PC-9 (cell line): Measurements from ENCODE around the gene C1QTNF3. TPM values are rescaled to one million over a fixed set of nuclear protein-coding genes. Genes with fewer than 3 reads are reported as not detected.
A peak's percentile ranks its signal among the peaks of the same experiment; 100 is the strongest.

Source experiments
- BruUV-seq: library from RNA; stranded (reverse); fragments of 400-500 nt; replicated peaks from 2 replicates; lab custom pipeline; 2021; lab: Mats Ljungman, UMichigan
- CTCF ChIA-PET: fragments of 300-600 bp; sonication (Branson Sonifier 250); formaldehyde crosslinking; loops from one replicate; lab custom pipeline; 2022; ENCODE audit warnings: antibody characterized with exemption; lab: Charles Lee
- POLR2A ChIA-PET: fragments of 300-600 bp; sonication (Branson Sonifier 250); formaldehyde crosslinking; loops from one replicate; lab custom pipeline; 2022; ENCODE audit warnings: antibody characterized with exemption; ENCODE audit not compliant: unreplicated experiment; lab: Charles Lee
- DNase-seq, 2 experiments: peaks; one replicate each; pipeline versions ENCODE4 v3.0.0 to v3.0.0-alpha.2; 2015 to 2022; ENCODE audit warnings: mixed read lengths in 1 of 2
- H2AFZ ChIP-seq: fragments of 200-600 bp; sonication (generic); 2 replicates; pipeline ENCODE4 v1.8.1; 2017; ENCODE audit warnings: antibody characterized with exemption
- H3F3A ChIP-seq: fragments of 200-600 bp; sonication (generic); 2 replicates; pipeline ENCODE4 v1.8.1; 2017; ENCODE audit warnings: antibody characterized with exemption, mild to moderate bottlenecking, low read depth; ENCODE audit not compliant: insufficient read depth
- H3K27ac ChIP-seq: fragments of 200-600 bp; sonication (generic); 2 replicates; pipeline ENCODE4 v1.6.1; 2016; ENCODE audit warnings: mixed run types
- H3K27me3 ChIP-seq: fragments of 200-600 bp; sonication (generic); 2 replicates; pipeline ENCODE4 v1.6.1; 2016; ENCODE audit warnings: low read depth, mixed run types; ENCODE audit not compliant: insufficient read depth
- H3K36me3 ChIP-seq: fragments of 200-600 bp; sonication (generic); 2 replicates; pipeline ENCODE4 v1.6.1; 2016; ENCODE audit warnings: low read depth, mixed run types
- H3K4me1 ChIP-seq: fragments of 200-600 bp; sonication (generic); replicated peaks from 2 replicates; pipeline ENCODE4 v1.6.1; 2016; ENCODE audit warnings: mixed run types; ENCODE audit not compliant: insufficient read depth
- H3K4me2 ChIP-seq: fragments of 200-600 bp; sonication (generic); 2 replicates; pipeline ENCODE4 v1.6.1; 2017; ENCODE audit warnings: mixed run types
- H3K4me3 ChIP-seq: fragments of 200-600 bp; sonication (generic); 2 replicates; pipeline ENCODE4 v1.6.1; 2016; ENCODE audit warnings: mixed run types
- H3K79me2 ChIP-seq: fragments of 200-600 bp; sonication (generic); 2 replicates; pipeline ENCODE4 v1.6.1; 2017; ENCODE audit warnings: low read depth, mixed run types
- H3K9me2 ChIP-seq: fragments of 200-600 bp; sonication (generic); 2 replicates; pipeline ENCODE4 v1.8.1; 2017; ENCODE audit warnings: mild to moderate bottlenecking; ENCODE audit not compliant: insufficient read depth
- H3K9me3 ChIP-seq: fragments of 200-600 bp; sonication (generic); 2 replicates; pipeline ENCODE4 v1.8.1; 2016; ENCODE audit warnings: low read depth; ENCODE audit not compliant: insufficient read depth
- H4K20me1 ChIP-seq: fragments of 200-600 bp; sonication (generic); 2 replicates; pipeline ENCODE4 v1.8.1; 2017; ENCODE audit not compliant: insufficient read depth
- CTCF ChIP-seq: fragments of 200-600 bp; sonication (generic); conservative IDR thresholded peaks from 2 replicates; pipeline ENCODE4 v1.6.1; 2017; ENCODE audit warnings: mixed run types, antibody characterized with exemption, mild to moderate bottlenecking, moderate library complexity
- EZH2 ChIP-seq: fragments of 200-600 bp; sonication (generic); IDR thresholded peaks from 2 replicates; pipeline ENCODE4 v1.8.0; 2017; ENCODE audit warnings: antibody characterized with exemption, low read depth
- intact Hi-C: fragments of 100-400 bp; cut with micrococcal nuclease; formaldehyde crosslinking; loops from one replicate; pipeline ENCODE4 v1.10.0; 2022; ENCODE audit not compliant: unreplicated experiment
- total RNA-seq: library from RNA; stranded (reverse); gene quantifications from 2 replicates; pipeline ENCODE4 v1.2.3, GENCODE V29; 2021

The C1QTNF3 gene
- total RNA-seq, 1 experiment from 2014 or later: 8.3 TPM

DNA sequence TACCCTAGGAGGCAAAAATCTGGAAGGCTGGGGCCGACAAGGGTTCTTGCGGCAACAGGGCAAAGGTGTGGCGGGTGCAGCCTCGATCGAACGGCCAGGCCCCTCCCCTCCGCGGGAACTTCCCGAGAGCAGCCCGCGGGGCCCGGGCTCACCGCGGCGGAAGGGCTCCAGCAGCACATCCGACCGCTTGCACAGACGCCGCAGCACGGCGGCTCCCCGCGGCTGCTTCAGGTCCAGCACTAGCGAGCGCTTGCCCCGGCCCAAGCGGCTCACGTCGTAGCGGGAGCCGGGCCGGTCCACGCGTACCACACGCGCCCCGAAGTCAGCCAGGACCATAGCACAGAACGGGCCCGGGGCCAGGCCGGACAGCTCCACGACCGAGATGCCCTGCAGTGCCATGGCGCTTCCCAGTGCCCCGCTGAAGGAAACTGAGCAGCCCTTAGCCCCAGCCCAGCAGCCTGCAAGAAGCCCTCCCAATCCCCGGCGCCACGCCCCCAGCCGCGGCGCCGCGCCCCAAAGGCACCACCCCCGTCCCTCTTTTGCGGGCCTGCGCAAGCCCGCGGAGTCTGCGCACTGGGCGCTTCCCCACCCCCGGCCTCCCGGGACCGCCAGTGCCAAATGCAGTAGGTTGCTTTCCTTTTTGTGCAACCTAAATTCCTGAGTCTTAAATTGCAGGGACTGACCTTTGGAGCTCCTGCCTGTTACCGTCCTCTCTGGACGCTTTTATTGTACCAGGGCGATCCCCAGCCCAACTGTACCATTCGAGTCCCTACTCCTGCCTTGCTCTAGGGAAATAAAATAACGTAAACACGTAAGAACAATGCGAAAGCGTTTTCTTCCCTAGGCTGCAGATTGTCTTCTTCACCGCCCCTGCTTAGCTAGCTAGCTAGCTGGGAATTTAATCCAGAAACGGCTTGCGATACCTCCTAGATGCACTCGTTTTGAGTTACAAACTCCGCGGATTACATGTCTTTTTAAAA lies 35.1 kb downstream of the C1QTNF3 start, which contains the start of gene AMACR:
TSS of gene AMACR (minus strand) at position 430 of the 980 bp plus-strand sequence. CDS start at position 399, 31 bp downstream.
- no peaks in the 10 kb centered on the region for H3K9me3 ChIP-seq
- H3K79me2 ChIP-seq: peaks cover 9% of the 10 kb centered on the region; the same call in 1 of the 2 replicates
- no peaks in the 10 kb centered on the region for H4K20me1 ChIP-seq
- H3K4me1 ChIP-seq: peaks cover 26% of the 10 kb centered on the region
- POLR2A ChIA-PET: interaction anchor here (0.5 to 0.8 kb wide), 14 partner anchors 10 to 1086 kb away, joined by 3 to 38 read pairs (median 6); partner anchors contain the start of gene DNAJC21
- CTCF ChIA-PET: interaction anchor here (0.5 to 1.4 kb wide), 7 partner anchors 10 to 572 kb away, joined by 4 to 11 read pairs (median 5); partner anchors contain the start of gene ADAMTS12
- peak within 1 kb of the TSS; percentile 50 for H3K27ac ChIP-seq
- no peaks in the 10 kb centered on the region for H3K9me2 ChIP-seq
- no peaks in the 10 kb centered on the region for H3K36me3 ChIP-seq
- no peaks in the 10 kb centered on the region for H3K27me3 ChIP-seq
- peak within 1 kb of the TSS; percentile 82 for H3K4me3 ChIP-seq
- TF ChIP-seq CTCF (no peak), EZH2 (no peak)
- H2AFZ ChIP-seq: peak within 1 kb of the TSS; percentile 92
- peak; percentile 90 to 100 for DNase-seq
- BruUV-seq: TSS peak; percentile 92
- peaks cover 24% of the 10 kb centered on the region for H3F3A ChIP-seq
- peak within 1 kb of the TSS; percentile 94 for H3K4me2 ChIP-seq
- intact Hi-C loops: loop anchor here (1.0 to 5.0 kb wide), 3 partner anchors 234 to 919 kb away; partner anchors contain the start of genes DNAJC21 and TARS1

DNA sequence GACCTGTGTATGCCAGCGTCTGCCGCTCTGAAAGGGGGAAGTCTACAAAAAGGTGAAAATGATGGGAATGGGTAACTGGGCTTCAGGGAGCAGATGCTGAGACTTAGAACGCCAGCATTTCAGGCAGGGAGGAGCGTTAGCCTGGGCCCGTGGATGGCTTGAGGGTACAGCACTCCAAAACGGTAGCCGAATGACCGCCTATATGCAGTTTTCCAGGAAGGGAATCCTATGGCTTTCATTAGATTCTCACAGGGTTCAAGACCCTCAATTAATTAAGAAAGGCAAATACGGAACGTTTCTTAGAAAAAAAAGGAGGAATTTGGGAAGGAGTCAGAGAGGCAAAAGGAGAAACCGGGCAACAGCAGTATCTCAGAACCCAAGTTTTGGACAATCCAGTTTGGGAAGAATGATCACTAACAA lies 35.8 kb downstream of the C1QTNF3 start:
- H3K79me2 ChIP-seq: peaks cover 9% of the 10 kb centered on the region; the same call in 1 of the 2 replicates
- peaks cover 24% of the 10 kb centered on the region for H3F3A ChIP-seq
- intact Hi-C loops: loop anchor here (5.0 kb wide), 2 partner anchors 235 to 920 kb away; partner anchors contain the start of gene DNAJC21
- no peaks in the 10 kb centered on the region for H3K9me3 ChIP-seq
- H3K4me1 ChIP-seq: peaks cover 26% of the 10 kb centered on the region
- no TSS peak for BruUV-seq
- no peaks in the 10 kb centered on the region for H3K36me3 ChIP-seq
- ChIA-PET POLR2A (no interaction called here), CTCF (no interaction called here)
- no peaks in the 10 kb centered on the region for H4K20me1 ChIP-seq
- H3K4me3 ChIP-seq: peak overlapping the region; percentile 82
- no peaks in the 10 kb centered on the region for H3K27me3 ChIP-seq
- H2AFZ ChIP-seq: peak overlapping the region; percentile 92
- DNase-seq: peak in 1 of 2 experiments; percentile 20
- peak overlapping the region; percentile 37 for H3K27ac ChIP-seq
- TF ChIP-seq CTCF: no peak
- TF ChIP-seq EZH2: no peak
- no peaks in the 10 kb centered on the region for H3K9me2 ChIP-seq
- peak overlapping the region; percentile 94 for H3K4me2 ChIP-seq

DNA sequence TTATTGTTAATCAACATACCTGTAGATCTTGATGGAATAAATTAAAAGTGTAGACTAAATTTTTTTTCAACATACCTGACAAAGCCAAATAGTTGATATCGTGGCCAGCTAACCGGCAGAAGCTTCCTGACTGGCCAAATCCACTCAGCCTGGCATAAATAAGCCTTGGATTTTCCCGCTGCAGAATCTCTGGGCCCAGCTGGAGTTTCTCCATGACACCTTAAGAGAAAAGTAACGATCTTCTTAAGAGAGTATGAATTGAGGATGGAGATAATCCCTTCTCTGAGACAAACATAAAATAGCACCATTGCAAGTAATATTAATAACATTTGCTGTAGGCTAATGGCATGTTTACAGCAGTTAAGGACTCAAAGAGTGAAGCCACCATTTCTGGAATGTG lies 37.3 kb downstream of the C1QTNF3 start:
- Histone ChIP-seq H3K27me3 (no peaks in the 10 kb centered on the region), H3K4me2 (no peak overlapping the region), H3K9me3 (no peaks in the 10 kb centered on the region), H3K4me3 (no peak overlapping the region), H3K27ac (no peak overlapping the region), H2AFZ (no peak overlapping the region), H3F3A (peaks cover 24% of the 10 kb centered on the region), H4K20me1 (no peaks in the 10 kb centered on the region), H3K9me2 (no peaks in the 10 kb centered on the region), H3K79me2 (peaks cover 9% of the 10 kb centered on the region; the same call in 1 of the 2 replicates), H3K36me3 (no peaks in the 10 kb centered on the region), H3K4me1 (peaks cover 26% of the 10 kb centered on the region)
- ChIA-PET POLR2A (interaction anchor here (0.7 kb wide), 2 partner anchors 28 to 35 kb away, joined by 4 read pairs; no protein-coding TSS in a partner anchor), CTCF (interaction anchor here (0.6 to 1.1 kb wide), 2 partner anchors 9 to 1633 kb away, joined by 3 to 4 read pairs; no protein-coding TSS in a partner anchor)
- TF ChIP-seq EZH2 (no peak), CTCF (no peak)
- intact Hi-C loops: loop anchor here (5.0 kb wide), 2 partner anchors 237 to 922 kb away; partner anchors contain the start of gene DNAJC21
- DNase-seq: no peak
- no TSS peak for BruUV-seq
